T-helper 1 cell treated with Interleukin-12 subunit alpha and Interleukin-12 subunit beta and Interleukin-4 antibody, amounts not matched to agents 30 μg/mL and 1 μg/mL, for 36 hours (primary cell): ENCODE data around the gene DOCK2.
A peak's percentile ranks its signal among the peaks of the same experiment; 100 is the strongest.

ENCODE experiments used
- H3K27ac Mint-ChIP-seq: one replicate; pipeline ENCODE4 v1.8.0; 2021; ENCODE audit warnings: mild to moderate bottlenecking, mixed read lengths
- H3K27me3 Mint-ChIP-seq: one replicate; pipeline ENCODE4 v1.8.0; 2021; ENCODE audit warnings: low read depth, mixed read lengths
- H3K36me3 Mint-ChIP-seq: one replicate; pipeline ENCODE4 v1.8.0; 2021; ENCODE audit warnings: low read depth, mixed read lengths
- H3K4me1 Mint-ChIP-seq: one replicate; pipeline ENCODE4 v1.8.0; 2021; ENCODE audit warnings: low read depth, mixed read lengths
- H3K4me3 Mint-ChIP-seq: one replicate; pipeline ENCODE4 v1.8.0; 2021; ENCODE audit warnings: mild to moderate bottlenecking, moderate library complexity, mixed read lengths
- H3K9me3 Mint-ChIP-seq: one replicate; pipeline ENCODE4 v1.8.0; 2021; ENCODE audit warnings: mixed read lengths

DOCK2 gene

GRCh38 chr5:169628892-169629291 is 8.2 kb upstream of the DOCK2 start:
- Mint-ChIP-seq H3K27ac (no peak overlapping the region), H3K4me3 (no peak overlapping the region), H3K4me1 (peaks cover 8% of the 10 kb centered on the region), H3K27me3 (peaks cover 34% of the 10 kb centered on the region), H3K36me3 (peaks cover 6% of the 10 kb centered on the region), H3K9me3 (peaks cover 12% of the 10 kb centered on the region)

GRCh38 chr5:169629847-169630548 is 7.1 kb upstream of the DOCK2 start:
- peak overlapping the region; percentile 16 for H3K27ac Mint-ChIP-seq

GRCh38 chr5:169631360-169631759 is 5.7 kb upstream of the DOCK2 start:
- Mint-ChIP-seq H3K4me1 (peaks cover 6% of the 10 kb centered on the region), H3K4me3 (no peak overlapping the region), H3K27ac (no peak overlapping the region), H3K36me3 (peaks cover 5% of the 10 kb centered on the region), H3K9me3 (peaks cover 3% of the 10 kb centered on the region), H3K27me3 (peaks cover 22% of the 10 kb centered on the region)

More at GRCh38 chr5:169629847-169630548, 7.1 kb upstream of the DOCK2 start:
- H3K4me1 Mint-ChIP-seq, result peaks cover 6% of the 10 kb centered on the region
- peaks cover 8% of the 10 kb centered on the region for H3K9me3 Mint-ChIP-seq
- peaks cover 28% of the 10 kb centered on the region for H3K27me3 Mint-ChIP-seq
- peaks cover 8% of the 10 kb centered on the region for H3K36me3 Mint-ChIP-seq
- no peak overlapping the region for H3K4me3 Mint-ChIP-seq

GRCh38 chr5:169632946-169633345 is 4.1 kb upstream of the DOCK2 start:
- Mint-ChIP-seq H3K27ac (no peak overlapping the region), H3K9me3 (peaks cover 3% of the 10 kb centered on the region), H3K4me3 (no peak overlapping the region), H3K4me1 (peaks cover 11% of the 10 kb centered on the region), H3K27me3 (peaks cover 19% of the 10 kb centered on the region), H3K36me3 (peaks cover 6% of the 10 kb centered on the region)

GRCh38 chr5:169634606-169635005 is 2.5 kb upstream of the DOCK2 start:
- peaks cover 13% of the 10 kb centered on the region for H3K9me3 Mint-ChIP-seq
- peaks cover 19% of the 10 kb centered on the region for H3K27me3 Mint-ChIP-seq
- peaks cover 28% of the 10 kb centered on the region for H3K4me1 Mint-ChIP-seq
- H3K36me3 Mint-ChIP-seq, result peaks cover 22% of the 10 kb centered on the region
- H3K27ac Mint-ChIP-seq, result no peak overlapping the region
- no peak overlapping the region for H3K4me3 Mint-ChIP-seq

GRCh38 chr5:169635936-169636335 is 1.1 kb upstream of the DOCK2 start:
- peaks cover 19% of the 10 kb centered on the region for H3K27me3 Mint-ChIP-seq
- peaks cover 20% of the 10 kb centered on the region for H3K9me3 Mint-ChIP-seq
- peaks cover 32% of the 10 kb centered on the region for H3K4me1 Mint-ChIP-seq
- H3K36me3 Mint-ChIP-seq, result peaks cover 34% of the 10 kb centered on the region
- H3K4me3 Mint-ChIP-seq, result peak overlapping the region; percentile 50
- H3K27ac Mint-ChIP-seq, result peak overlapping the region; percentile 71

GRCh38 chr5:169636477-169637084 is 494 bp upstream of the DOCK2 start:
- peaks cover 19% of the 10 kb centered on the region for H3K27me3 Mint-ChIP-seq
- peak overlapping the region; percentile 95 for H3K4me3 Mint-ChIP-seq
- peak overlapping the region; percentile 97 for H3K27ac Mint-ChIP-seq
- H3K4me1 Mint-ChIP-seq, result peaks cover 37% of the 10 kb centered on the region
- peaks cover 20% of the 10 kb centered on the region for H3K9me3 Mint-ChIP-seq
- peaks cover 38% of the 10 kb centered on the region for H3K36me3 Mint-ChIP-seq

GRCh38 chr5:169637549-169638121 is 560 bp downstream of the DOCK2 start:
- Mint-ChIP-seq H3K27ac (peak overlapping the region; percentile 93), H3K36me3 (peaks cover 38% of the 10 kb centered on the region), H3K4me3 (peak overlapping the region; percentile 95), H3K4me1 (peaks cover 43% of the 10 kb centered on the region), H3K27me3 (peaks cover 12% of the 10 kb centered on the region), H3K9me3 (peaks cover 20% of the 10 kb centered on the region)

- Mint-ChIP-seq H3K4me3 (no peak overlapping the region), H3K9me3 (peaks cover 17% of the 10 kb centered on the region), H3K4me1 (peaks cover 68% of the 10 kb centered on the region), H3K27ac (no peak overlapping the region), H3K27me3 (no peaks in the 10 kb centered on the region), H3K36me3 (peaks cover 52% of the 10 kb centered on the region)
Observed at GRCh38 chr5:169641253-169641652, 4.2 kb downstream of the DOCK2 start.

GRCh38 chr5:169646856-169647255 is 9.8 kb downstream of the DOCK2 start:
- H3K36me3 Mint-ChIP-seq, result peaks cover 43% of the 10 kb centered on the region
- H3K9me3 Mint-ChIP-seq, result no peaks in the 10 kb centered on the region
- peak overlapping the region; percentile 8 for H3K4me3 Mint-ChIP-seq
- H3K27me3 Mint-ChIP-seq, result no peaks in the 10 kb centered on the region
- peaks cover 81% of the 10 kb centered on the region for H3K4me1 Mint-ChIP-seq
- peak overlapping the region; percentile 93 for H3K27ac Mint-ChIP-seq

- peaks cover 46% of the 10 kb centered on the region for H3K36me3 Mint-ChIP-seq
- H3K27ac Mint-ChIP-seq, result peak overlapping the region; percentile 93
- peak overlapping the region; percentile 57 for H3K4me3 Mint-ChIP-seq
- peaks cover 84% of the 10 kb centered on the region for H3K4me1 Mint-ChIP-seq
- no peaks in the 10 kb centered on the region for H3K27me3 Mint-ChIP-seq
- H3K9me3 Mint-ChIP-seq, result no peaks in the 10 kb centered on the region
Observed at GRCh38 chr5:169647566-169647965, 10.5 kb downstream of the DOCK2 start.

- peak overlapping the region; percentile 35 for H3K4me3 Mint-ChIP-seq
- H3K4me1 Mint-ChIP-seq, result peaks cover 86% of the 10 kb centered on the region
- no peaks in the 10 kb centered on the region for H3K27me3 Mint-ChIP-seq
- H3K36me3 Mint-ChIP-seq, result peaks cover 49% of the 10 kb centered on the region
- peak overlapping the region; percentile 93 for H3K27ac Mint-ChIP-seq
- H3K9me3 Mint-ChIP-seq, result no peaks in the 10 kb centered on the region
Observed at GRCh38 chr5:169648725-169649310, 11.7 kb downstream of the DOCK2 start.

- Mint-ChIP-seq H3K4me1 (peaks cover 87% of the 10 kb centered on the region), H3K27ac (peak overlapping the region; percentile 93), H3K4me3 (peak overlapping the region; percentile 64), H3K27me3 (no peaks in the 10 kb centered on the region), H3K36me3 (peaks cover 50% of the 10 kb centered on the region), H3K9me3 (no peaks in the 10 kb centered on the region)
Observed at GRCh38 chr5:169649486-169649885, 12.4 kb downstream of the DOCK2 start.

GRCh38 chr5:169650701-169651331 is 13.7 kb downstream of the DOCK2 start:
- no peaks in the 10 kb centered on the region for H3K9me3 Mint-ChIP-seq
- peak overlapping the region; percentile 93 for H3K27ac Mint-ChIP-seq
- peak overlapping the region; percentile 70 for H3K4me3 Mint-ChIP-seq
- no peaks in the 10 kb centered on the region for H3K27me3 Mint-ChIP-seq
- H3K36me3 Mint-ChIP-seq, result peaks cover 56% of the 10 kb centered on the region
- peaks cover 89% of the 10 kb centered on the region for H3K4me1 Mint-ChIP-seq
